GM18505 (cell line): Measurements from ENCODE around the gene HSPA12B.

Experiments
- ATAC-seq: cut with Tn5 transposase; IDR thresholded peaks from one replicate; pipeline ENCODE4 v1.9.1; 2021; ENCODE audit not compliant: unreplicated experiment
- POLR2A ChIP-seq: IDR thresholded peaks from 4 replicates; pipeline ENCODE4 v1.6.1; 2011; ENCODE audit warnings: borderline replicate concordance; ENCODE audit not compliant: insufficient read depth, insufficient read length; ENCODE audit errors: extremely low read depth

HSPA12B gene

GRCh38 chr20:3753098-3753497 is 20.6 kb downstream of the HSPA12B start:
- ATAC-seq, result peak; percentile 47
- no peak for TF ChIP-seq POLR2A

- TF ChIP-seq POLR2A, result no peak
- ATAC-seq, result no peak
Observed at GRCh38 chr20:3753501-3754275, 21.2 kb downstream of the HSPA12B start.

- TF ChIP-seq POLR2A, result no peak
- ATAC-seq, result no peak
Observed at GRCh38 chr20:3754276-3754630, 21.8 kb downstream of the HSPA12B start.

GRCh38 chr20:3755269-3755668 is 22.8 kb downstream of the HSPA12B start:
- no peak for ATAC-seq
- no peak for TF ChIP-seq POLR2A

GRCh38 chr20:3755814-3756480 is 23.5 kb downstream of the HSPA12B start:
- ATAC-seq, result no peak
- no peak for TF ChIP-seq POLR2A

GRCh38 chr20:3757268-3757667 is 24.8 kb downstream of the HSPA12B start:
- no peak for TF ChIP-seq POLR2A
- ATAC-seq, result no peak

GRCh38 chr20:3758566-3758965 is 26.1 kb downstream of the HSPA12B start:
- no peak for TF ChIP-seq POLR2A
- ATAC-seq, result no peak

- no peak for ATAC-seq
- no peak for TF ChIP-seq POLR2A
Observed at GRCh38 chr20:3759316-3759823, 26.9 kb downstream of the HSPA12B start.

GRCh38 chr20:3759884-3760283 is 27.4 kb downstream of the HSPA12B start:
- no peak for ATAC-seq
- TF ChIP-seq POLR2A, result no peak

- ATAC-seq, result no peak
- TF ChIP-seq POLR2A, result no peak
Observed at GRCh38 chr20:3760655-3761348, 28.3 kb downstream of the HSPA12B start.

GRCh38 chr20:3763671-3764601 is 31.5 kb downstream of the HSPA12B start:
- no peak for TF ChIP-seq POLR2A
- no peak for ATAC-seq

- no peak for TF ChIP-seq POLR2A
- ATAC-seq, result no peak
Observed at GRCh38 chr20:3764659-3765058, 32.2 kb downstream of the HSPA12B start.

GRCh38 chr20:3765171-3765882 is 32.8 kb downstream of the HSPA12B start:
- no peak for TF ChIP-seq POLR2A

More at GRCh38 chr20:3765171-3765882, 32.8 kb downstream of the HSPA12B start:
- no peak for ATAC-seq
